HG02571 (cell line): ENCODE results near the gene TMOD4.
A peak's percentile ranks its signal among the peaks of the same experiment; 100 is the strongest.
"Not testable (repeated sequence)": the region's sequence is repeated elsewhere in the genome, so short reads cannot be mapped to it uniquely, and the experiment has no call there.

Experiments
- ATAC-seq: cut with Tn5 transposase; IDR thresholded peaks from one replicate; pipeline ENCODE4 v1.9.1; 2021; ENCODE audit warnings: mild to moderate bottlenecking, moderate library complexity; ENCODE audit not compliant: unreplicated experiment

Gene TMOD4

GRCh38 chr1:151175863-151176262 lies at the start of gene TMOD4:
Gene TMOD4 (minus strand): TSS chr1:151175981. CDS start chr1:151174875, 1,106 bp downstream.
- ATAC-seq, result no peak

- ATAC-seq, result no peak
These were observed 46.3 kb upstream of the TMOD4 start for GRCh38 chr1:151222130-151222529.

GRCh38 chr1:151221616-151222015 lies 45.8 kb upstream of the TMOD4 start:
- ATAC-seq, result no peak

- ATAC-seq, result no peak
These were observed 37.8 kb upstream of the TMOD4 start for GRCh38 chr1:151213560-151213959.

GRCh38 chr1:151211972-151212705 lies 36.4 kb upstream of the TMOD4 start:
- ATAC-seq, result no peak

GRCh38 chr1:151210830-151211229 lies 35.0 kb upstream of the TMOD4 start:
- ATAC-seq, result no peak

GRCh38 chr1:151205381-151205965 lies 29.7 kb upstream of the TMOD4 start:
- ATAC-seq, result not testable (repeated sequence)

- no peak for ATAC-seq
These were observed 24.2 kb upstream of the TMOD4 start for GRCh38 chr1:151199873-151200581.

- peak; percentile 78 for ATAC-seq
These were observed 22.7 kb upstream of the TMOD4 start, which contains the start of gene PIP5K1A for GRCh38 chr1:151198254-151199127. Gene PIP5K1A (plus strand): TSS chr1:151198552. CDS start chr1:151198997, 445 bp downstream.

- ATAC-seq, result no peak
These were observed 22.1 kb upstream of the TMOD4 start for GRCh38 chr1:151197863-151198253.

GRCh38 chr1:151196292-151196800 lies 20.6 kb upstream of the TMOD4 start:
- ATAC-seq, result no peak

- ATAC-seq, result not testable (repeated sequence)
These were observed 19.3 kb upstream of the TMOD4 start for GRCh38 chr1:151194894-151195594.

GRCh38 chr1:151193856-151194255 lies 18.1 kb upstream of the TMOD4 start:
- no peak for ATAC-seq

GRCh38 chr1:151193304-151193703 lies 17.5 kb upstream of the TMOD4 start:
- no peak for ATAC-seq

- ATAC-seq, result no peak
These were observed 16.3 kb upstream of the TMOD4 start for GRCh38 chr1:151192047-151192446.

- ATAC-seq, result peak; percentile 89
These were observed 14.1 kb upstream of the TMOD4 start, which contains the start of gene VPS72 for GRCh38 chr1:151189637-151190445. Gene VPS72 (minus strand): TSS chr1:151190197. CDS start chr1:151190121, 76 bp downstream.

GRCh38 chr1:151188667-151189066 lies 12.9 kb upstream of the TMOD4 start:
- ATAC-seq, result not testable (repeated sequence)

GRCh38 chr1:151187205-151187604 lies 11.4 kb upstream of the TMOD4 start:
- ATAC-seq, result no peak

- ATAC-seq, result no peak
These were observed 8.4 kb upstream of the TMOD4 start for GRCh38 chr1:151184211-151184610.
